PFSK-1 (cell line): ENCODE data around the gene MZF1.

ENCODE experiments used
- POLR2AphosphoS5 ChIP-seq: IDR thresholded peaks from 2 replicates; pipeline ENCODE4 v1.6.1; 2012; ENCODE audit warnings: low read depth, mild to moderate bottlenecking, control low read depth, low read length, moderate library complexity
- SIN3A ChIP-seq: IDR thresholded peaks from 2 replicates; pipeline ENCODE4 v1.6.1; 2012; ENCODE audit warnings: mild to moderate bottlenecking, low read length, moderate library complexity, borderline replicate concordance; ENCODE audit not compliant: insufficient read depth
- TAF1 ChIP-seq: IDR thresholded peaks from 2 replicates; pipeline ENCODE4 v1.6.1; 2012; ENCODE audit warnings: low read length, control low read depth, borderline replicate concordance; ENCODE audit not compliant: insufficient read depth

- no peak for TF ChIP-seq SIN3A
- TF ChIP-seq TAF1 = no peak
- no peak for TF ChIP-seq POLR2AphosphoS5
Measured at GRCh38 chr19:58569191-58569942, 3.8 kb downstream of the MZF1 start.
